Vagina (tissue), 2 donors: ENCODE measurements around the gene MINDY4.

Experiments
- POLR2A ChIP-seq, 2 donors: fragments of 450-650 bp; IDR thresholded peaks; one replicate each; pipeline ENCODE4 v1.6.1; 2017; ENCODE audit warnings: antibody characterized with exemption in 2 of 2, mild to moderate bottlenecking in 2 of 2, moderate library complexity in 2 of 2
- POLR2AphosphoS5 ChIP-seq, 2 donors: sonication (generic); formaldehyde crosslinking; IDR thresholded peaks; one replicate each; pipeline ENCODE4 v1.9.0; 2017; ENCODE audit warnings: antibody characterized with exemption in 2 of 2, mild to moderate bottlenecking in 2 of 2, low read depth in 1 of 2; ENCODE audit not compliant: insufficient read depth in 1 of 2
- TF ChIP-seq, protein P1 (sequence below), 3 experiments: fragments of 450-650 bp in 2 of 3; fragments of 200-600 bp in 1 of 3; sonication (generic) in 1 of 3; IDR thresholded peaks; one replicate each; pipeline ENCODE4 v1.5.1; 2017 to 2019; ENCODE audit warnings: antibody characterized with exemption in 3 of 3, mild to moderate bottlenecking in 2 of 3, moderate library complexity in 2 of 3

DNA sequence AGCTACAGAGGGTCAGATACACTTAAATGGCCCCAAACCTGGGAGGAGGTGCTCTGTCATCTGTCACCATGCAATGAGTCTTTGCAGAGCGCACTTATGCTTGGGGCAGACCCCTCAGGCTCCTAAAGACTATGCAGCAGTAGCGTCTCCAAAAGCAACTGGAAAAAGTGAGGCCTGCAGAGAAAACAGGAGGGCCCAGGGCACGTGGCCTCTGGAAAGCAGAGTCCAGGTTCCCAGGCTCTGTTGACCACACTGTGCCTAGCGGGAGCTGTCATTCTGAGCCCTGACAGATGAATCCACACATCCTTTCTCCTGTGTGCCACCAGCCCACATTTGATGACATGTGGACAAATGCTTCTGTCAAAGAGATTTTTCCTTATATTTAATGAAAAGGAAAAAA, 66.4 kb downstream of the MINDY4 start:
- TF ChIP-seq, protein P1, sequence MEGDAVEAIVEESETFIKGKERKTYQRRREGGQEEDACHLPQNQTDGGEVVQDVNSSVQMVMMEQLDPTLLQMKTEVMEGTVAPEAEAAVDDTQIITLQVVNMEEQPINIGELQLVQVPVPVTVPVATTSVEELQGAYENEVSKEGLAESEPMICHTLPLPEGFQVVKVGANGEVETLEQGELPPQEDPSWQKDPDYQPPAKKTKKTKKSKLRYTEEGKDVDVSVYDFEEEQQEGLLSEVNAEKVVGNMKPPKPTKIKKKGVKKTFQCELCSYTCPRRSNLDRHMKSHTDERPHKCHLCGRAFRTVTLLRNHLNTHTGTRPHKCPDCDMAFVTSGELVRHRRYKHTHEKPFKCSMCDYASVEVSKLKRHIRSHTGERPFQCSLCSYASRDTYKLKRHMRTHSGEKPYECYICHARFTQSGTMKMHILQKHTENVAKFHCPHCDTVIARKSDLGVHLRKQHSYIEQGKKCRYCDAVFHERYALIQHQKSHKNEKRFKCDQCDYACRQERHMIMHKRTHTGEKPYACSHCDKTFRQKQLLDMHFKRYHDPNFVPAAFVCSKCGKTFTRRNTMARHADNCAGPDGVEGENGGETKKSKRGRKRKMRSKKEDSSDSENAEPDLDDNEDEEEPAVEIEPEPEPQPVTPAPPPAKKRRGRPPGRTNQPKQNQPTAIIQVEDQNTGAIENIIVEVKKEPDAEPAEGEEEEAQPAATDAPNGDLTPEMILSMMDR (IDR thresholded peaks at IDR 0.05), result no peak
- no peak for TF ChIP-seq POLR2A (IDR thresholded peaks at IDR 0.05)
- TF ChIP-seq POLR2AphosphoS5 (IDR thresholded peaks at IDR 0.05; ENCODE audit: insufficient read depth in 1 of 2, low read depth in 1 of 2), result no peak
